HPDE6-E6E7 (cell line): Measurements from ENCODE around the gene C15orf40.
"Not testable (repeated sequence)": the region's sequence is repeated elsewhere in the genome, so short reads cannot be mapped to it uniquely, and the experiment has no call there.

Source experiments
- DNase-seq: peaks from one replicate; pipeline ENCODE4 v3.0.0; 2011; ENCODE audit warnings: missing footprints; ENCODE audit errors: extremely low spot score

Gene C15orf40

GRCh38 chr15:83011271-83012075 lies at the start of gene C15orf40:
C15orf40 (minus strand) TSS chr15:83011639; CDS start chr15:83011607, 32 bp downstream.
- DNase-seq, result peak; percentile 88

- no peak for DNase-seq
Measured at GRCh38 chr15:83057696-83058376, 46.4 kb upstream of the C15orf40 start.

- DNase-seq, result no peak
Measured at GRCh38 chr15:83057002-83057401, 45.6 kb upstream of the C15orf40 start.

GRCh38 chr15:83053151-83053550 lies 41.7 kb upstream of the C15orf40 start:
- no peak for DNase-seq

- DNase-seq, result no peak
Measured at GRCh38 chr15:83046558-83047127, 35.2 kb upstream of the C15orf40 start.

GRCh38 chr15:83044156-83044555 lies 32.7 kb upstream of the C15orf40 start:
- no peak for DNase-seq

- DNase-seq, result no peak
Measured at GRCh38 chr15:83039206-83039605, 27.8 kb upstream of the C15orf40 start.

- no peak for DNase-seq
Measured at GRCh38 chr15:83036253-83036652, 24.8 kb upstream of the C15orf40 start.

- DNase-seq, result not testable (repeated sequence)
Measured at GRCh38 chr15:83031234-83031633, 19.8 kb upstream of the C15orf40 start.

- DNase-seq, result no peak
Measured at GRCh38 chr15:83030021-83030420, 18.6 kb upstream of the C15orf40 start.

- DNase-seq, result no peak
Measured at GRCh38 chr15:83018436-83018835, 7.0 kb upstream of the C15orf40 start.

- DNase-seq, result no peak
Measured at GRCh38 chr15:83016906-83017305, 5.5 kb upstream of the C15orf40 start.

GRCh38 chr15:83015361-83015760 lies 3.9 kb upstream of the C15orf40 start:
- DNase-seq, result no peak

- no peak for DNase-seq
Measured at GRCh38 chr15:83014205-83014653, 2.8 kb upstream of the C15orf40 start.

- DNase-seq, result no peak
Measured at GRCh38 chr15:83012636-83013035, 1.2 kb upstream of the C15orf40 start.

- DNase-seq, result no peak
Measured at GRCh38 chr15:83012076-83012426, 612 bp upstream of the C15orf40 start.

GRCh38 chr15:83010709-83011270 lies 649 bp downstream of the C15orf40 start:
- DNase-seq, result peak; percentile 62

GRCh38 chr15:83000672-83001031 lies 10.8 kb downstream of the C15orf40 start:
- not testable (repeated sequence) for DNase-seq

- peak; percentile 34 for DNase-seq
Measured at GRCh38 chr15:82999905-83000671, 11.4 kb downstream of the C15orf40 start.

- DNase-seq, result no peak
Measured at GRCh38 chr15:82999426-82999825, 12.0 kb downstream of the C15orf40 start.

- DNase-seq, result no peak
Measured at GRCh38 chr15:82995938-82996337, 15.5 kb downstream of the C15orf40 start.

- DNase-seq, result no peak
Measured at GRCh38 chr15:82995076-82995475, 16.4 kb downstream of the C15orf40 start.
